NCI-H82 (cell line): ENCODE results near the gene MTRF1.

ENCODE experiments used
- DNase-seq: peaks from one replicate; lab custom pipeline; 2025; lab: John Stamatoyannopoulos, UW

MTRF1 gene

GRCh38 chr13:41224113-41225110 is 39.0 kb downstream of the MTRF1 start:
- DNase-seq = no peak

GRCh38 chr13:41222259-41222852 is 41.0 kb downstream of the MTRF1 start:
- DNase-seq = peak; percentile 82

GRCh38 chr13:41220401-41220800 is 43.0 kb downstream of the MTRF1 start:
- no peak for DNase-seq

DNA sequence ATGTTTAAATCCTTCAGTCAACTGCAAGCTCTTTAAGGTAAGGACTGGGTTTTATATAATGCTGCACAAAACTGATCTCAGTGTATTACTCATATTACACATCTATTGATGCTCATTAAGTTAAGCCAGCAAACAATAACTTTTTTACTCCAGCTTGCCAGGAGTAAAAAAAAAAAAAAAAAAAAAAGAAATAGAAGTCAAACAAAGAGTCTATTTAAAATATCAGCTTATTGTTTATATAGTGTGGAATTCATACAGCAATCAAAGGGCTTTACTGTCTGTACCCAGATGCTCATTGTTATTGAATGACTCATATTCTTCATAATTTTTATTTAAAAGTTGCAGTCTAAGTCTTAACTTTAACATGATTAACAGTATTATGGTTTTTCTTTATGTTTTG is 47.2 kb downstream of the MTRF1 start:
- no peak for DNase-seq

DNA sequence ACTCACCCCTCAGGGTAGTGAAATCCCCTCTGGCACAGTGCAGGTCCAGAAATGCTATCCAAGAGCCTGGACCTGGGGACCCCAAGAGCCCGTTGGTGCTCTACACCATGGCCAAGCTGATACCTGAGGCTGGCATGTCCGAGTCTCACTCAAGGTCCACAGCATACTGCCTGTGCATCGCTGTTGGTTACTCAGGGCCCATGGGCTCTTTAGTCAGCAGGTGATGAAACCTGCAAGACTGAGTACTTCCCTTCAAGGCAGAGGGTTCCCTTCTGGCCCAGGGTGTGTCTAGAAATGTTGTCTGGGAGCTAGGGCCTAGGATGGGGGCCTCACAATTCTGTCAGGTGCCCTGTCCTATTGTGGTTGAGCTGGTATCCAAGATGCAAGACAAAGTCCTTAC is 49.5 kb downstream of the MTRF1 start:
- no peak for DNase-seq

DNA sequence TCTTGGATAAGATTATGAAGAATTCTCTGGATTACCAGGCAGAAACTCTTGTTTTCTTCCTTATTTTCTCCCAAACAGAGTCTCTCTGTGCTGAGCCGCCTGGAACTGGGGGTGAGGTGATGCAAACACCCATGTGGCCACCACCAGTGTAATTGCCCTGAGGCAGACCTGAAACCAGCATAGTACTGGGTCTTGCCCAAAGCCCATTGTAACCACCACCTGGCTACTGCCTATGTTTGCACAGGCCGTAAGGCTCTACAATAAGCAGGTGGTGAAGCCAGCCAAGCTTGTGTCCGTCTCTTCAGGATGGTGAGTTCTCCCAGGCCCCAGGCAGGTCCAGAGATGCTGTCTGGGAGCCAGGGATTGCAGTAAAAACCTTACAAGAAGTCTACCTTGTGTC is 50.1 kb downstream of the MTRF1 start:
- no peak for DNase-seq

DNA sequence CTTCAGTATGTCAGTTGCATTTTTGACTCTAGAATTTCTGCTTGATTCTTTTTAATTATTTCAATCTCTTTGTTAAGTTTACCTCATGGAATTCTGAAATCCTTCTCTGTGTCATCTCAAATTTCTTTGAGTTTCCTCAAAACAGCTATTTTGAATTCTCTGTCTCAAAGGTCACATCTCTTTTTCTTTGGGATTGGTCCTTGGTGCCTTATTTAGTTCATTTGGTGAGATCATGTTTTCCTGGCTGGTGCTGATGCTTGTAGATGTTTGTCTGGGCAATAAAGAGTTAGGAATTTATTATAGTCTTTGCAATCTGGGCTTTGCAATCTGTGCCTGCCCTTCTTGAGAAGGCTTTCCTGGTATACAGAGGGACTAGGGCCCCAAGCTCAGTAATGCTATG is 50.5 kb downstream of the MTRF1 start:
- no peak for DNase-seq

DNA sequence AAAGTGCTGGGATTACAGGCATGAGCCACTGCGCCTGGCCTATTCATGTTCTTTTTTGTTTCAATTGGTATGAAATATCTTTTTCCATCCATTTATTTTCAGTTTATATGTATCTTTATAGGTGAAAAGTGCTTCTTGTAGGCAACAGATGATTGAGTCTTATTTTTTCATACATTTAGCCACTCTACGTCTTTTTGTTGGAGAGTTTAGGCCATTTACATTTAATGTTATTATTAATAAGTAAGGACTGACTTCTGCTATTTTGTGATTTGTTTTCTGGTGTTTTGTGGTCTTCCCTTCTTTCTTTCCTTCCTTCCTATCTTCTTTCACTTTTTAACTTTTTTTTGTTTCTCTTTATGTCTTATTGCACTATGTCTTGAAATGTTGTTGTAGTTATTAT is 52.3 kb downstream of the MTRF1 start:
- no peak for DNase-seq

DNA sequence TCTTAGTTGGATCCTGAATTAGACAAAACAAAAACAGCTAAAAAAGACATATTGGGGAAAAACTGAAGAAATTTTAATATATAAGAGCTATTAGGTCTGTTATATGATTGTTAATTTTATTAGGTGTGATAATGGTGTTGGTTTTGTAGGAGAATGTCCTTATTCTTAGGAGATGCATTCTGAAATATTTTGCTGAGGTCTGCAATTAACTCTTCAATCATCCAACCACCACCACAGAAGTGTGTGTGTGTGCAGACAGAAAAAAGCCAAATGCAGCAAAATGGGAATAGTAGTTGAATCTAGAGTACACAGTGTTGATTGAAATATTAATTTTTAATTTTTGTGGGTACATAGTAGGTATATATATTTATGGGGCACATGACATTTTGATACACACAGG is 56.9 kb downstream of the MTRF1 start:
- no peak for DNase-seq

GRCh38 chr13:41203810-41204209 is 59.6 kb downstream of the MTRF1 start:
- DNase-seq = no peak

- no peak for DNase-seq
These were observed 63.2 kb downstream of the MTRF1 start for GRCh38 chr13:41200126-41200525.

- DNase-seq = no peak
These were observed 63.9 kb downstream of the MTRF1 start for GRCh38 chr13:41199526-41199925.

GRCh38 chr13:41199079-41199478 is 64.3 kb downstream of the MTRF1 start:
- DNase-seq = no peak

GRCh38 chr13:41196620-41197019 is 66.8 kb downstream of the MTRF1 start:
- DNase-seq = peak; percentile 10

GRCh38 chr13:41196011-41196410 is 67.4 kb downstream of the MTRF1 start:
- DNase-seq = no peak

- DNase-seq = peak; percentile 98
These were observed 69.2 kb downstream of the MTRF1 start, which contains the start of gene KBTBD7 for GRCh38 chr13:41193919-41194824. Gene KBTBD7, minus strand, starts transcription at chr13:41194569. Its CDS starts 312 bp downstream, at chr13:41194257.

DNA sequence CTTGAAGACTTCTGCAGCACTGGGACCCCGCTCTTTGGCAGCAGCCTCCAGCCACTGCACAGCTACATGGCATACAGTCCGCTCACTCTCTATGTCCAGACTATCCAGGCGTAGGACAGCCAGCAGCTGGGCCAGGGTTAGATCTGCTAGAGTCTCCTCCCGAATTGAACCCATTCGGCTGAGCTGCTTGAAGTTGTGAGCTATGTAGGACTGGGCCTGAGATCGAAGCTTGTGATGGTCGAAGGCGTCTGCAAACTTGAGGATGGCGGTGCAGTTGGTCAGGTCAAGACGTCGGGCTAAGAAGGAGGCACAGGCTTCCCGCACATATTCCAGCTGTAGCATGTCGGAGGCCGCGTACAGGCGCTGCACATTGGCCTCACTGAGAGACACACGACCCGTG is 69.9 kb downstream of the MTRF1 start:
- DNase-seq = no peak

GRCh38 chr13:41188584-41188983 is 74.8 kb downstream of the MTRF1 start:
- DNase-seq = no peak

- DNase-seq = no peak
These were observed 76.9 kb downstream of the MTRF1 start for GRCh38 chr13:41186481-41186880.

GRCh38 chr13:41182231-41182630 is 81.1 kb downstream of the MTRF1 start:
- no peak for DNase-seq

GRCh38 chr13:41179593-41180250 is 83.7 kb downstream of the MTRF1 start:
- no peak for DNase-seq

DNA sequence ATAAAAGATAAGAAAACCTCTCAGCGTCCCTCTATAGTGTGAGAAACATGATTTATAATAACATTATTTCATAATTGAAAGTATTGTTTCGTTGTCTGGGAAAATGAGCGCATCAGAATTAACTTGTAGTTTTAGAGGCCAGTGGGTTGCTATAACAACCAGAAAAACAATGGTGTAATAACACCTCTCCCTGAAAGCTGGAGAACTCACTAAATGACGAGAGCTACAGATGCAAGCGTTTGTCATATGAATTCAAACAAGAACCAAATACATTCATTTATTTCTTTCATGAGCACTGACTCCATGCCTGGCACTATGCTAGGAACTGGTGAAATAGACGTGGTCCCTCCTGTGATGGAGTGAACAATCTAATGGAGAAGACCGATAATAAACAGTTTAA is 85.3 kb downstream of the MTRF1 start:
- DNase-seq = no peak
